BLaER1 treated with 17β-estradiol and CSF1 and Interleukin-3, amounts not matched to agents 10 nM and 100 nM (cell line): ENCODE data around the gene NRIP1.
A peak's percentile ranks its signal among the peaks of the same experiment; 100 is the strongest.

Experiments
- H3K27ac ChIP-seq, 11 experiments: shearing (Covaris generic); formaldehyde crosslinking; 2 replicates each; pipeline ENCODE4 v1.8.1; 2022
- H3K27me3 ChIP-seq, 11 experiments: shearing (Covaris generic); formaldehyde crosslinking; 2 replicates each; pipeline ENCODE4 v1.8.1; 2022
- H3K36me3 ChIP-seq, 11 experiments: shearing (Covaris generic); formaldehyde crosslinking; 2 replicates each; pipeline ENCODE4 v1.8.1; 2022
- H3K4me1 ChIP-seq, 10 experiments: shearing (Covaris generic); formaldehyde crosslinking; 2 replicates each; pipeline ENCODE4 v1.8.1; 2022
- H3K4me2 ChIP-seq, 11 experiments: shearing (Covaris generic); formaldehyde crosslinking; 2 replicates each; pipeline ENCODE4 v1.8.1; 2022
- H3K4me3 ChIP-seq, 10 experiments: shearing (Covaris generic); formaldehyde crosslinking; 2 replicates each; pipeline ENCODE4 v1.8.1; 2022
- H3K9ac ChIP-seq, 11 experiments: shearing (Covaris generic); formaldehyde crosslinking; 2 replicates each; pipeline ENCODE4 v1.8.1; 2022
- H3K9me3 ChIP-seq, 11 experiments: shearing (Covaris generic); formaldehyde crosslinking; replicated peaks in 1 of 11; 2 replicates each; pipeline ENCODE4 v1.8.1; 2022
- H4K20me1 ChIP-seq, 11 experiments: shearing (Covaris generic); formaldehyde crosslinking; 2 replicates each; pipeline ENCODE4 v1.8.1; 2022
- Cebpa-rat ChIP-seq, 11 experiments: shearing (Covaris generic); IDR thresholded peaks; 2 replicates each; pipeline ENCODE4 v1.8.1; 2022

The NRIP1 gene

DNA sequence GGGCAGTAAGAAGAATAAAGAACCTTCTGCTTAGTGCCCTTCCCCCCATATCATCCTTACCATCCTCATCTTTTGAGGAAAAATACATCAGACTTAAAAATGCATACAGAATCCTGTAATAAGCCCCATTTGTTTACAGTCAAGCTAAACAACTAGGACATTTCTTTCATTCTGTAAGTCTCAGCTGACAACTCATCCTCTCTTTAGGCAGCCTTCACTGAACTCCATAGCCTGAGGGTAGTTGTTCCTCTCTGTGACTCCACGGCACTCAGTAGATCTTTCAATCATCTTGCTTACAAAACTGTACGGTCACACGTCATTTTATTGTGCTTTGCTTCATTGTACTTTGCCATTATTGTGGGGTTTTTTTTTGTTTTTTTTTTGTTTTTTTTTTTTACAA, 82.5 kb downstream of the NRIP1 start:
- peaks cover 0 to 16% (median 7%) of the 10 kb centered on the region in 11 experiments; a peak in 9 of 22 replicates for H3K9me3 ChIP-seq
- peaks cover 38 to 94% (median 79%) of the 10 kb centered on the region in 11 experiments for H3K36me3 ChIP-seq
- peaks cover 38 to 100% (median 85%) of the 10 kb centered on the region in 11 experiments; a peak in 21 of 22 replicates for H4K20me1 ChIP-seq
- peaks cover 0 to 23% (median 5%) of the 10 kb centered on the region in 10 experiments; a peak in 9 of 20 replicates for H3K4me1 ChIP-seq
- no peak overlapping the region for H3K27ac ChIP-seq
- H3K4me2 ChIP-seq: no peak overlapping the region
- no peak overlapping the region for H3K9ac ChIP-seq
- H3K4me3 ChIP-seq: no peak overlapping the region
- H3K27me3 ChIP-seq: no peaks in the 10 kb centered on the region
- TF ChIP-seq Cebpa-rat (IDR thresholded peaks at IDR 0.05): no peak

DNA sequence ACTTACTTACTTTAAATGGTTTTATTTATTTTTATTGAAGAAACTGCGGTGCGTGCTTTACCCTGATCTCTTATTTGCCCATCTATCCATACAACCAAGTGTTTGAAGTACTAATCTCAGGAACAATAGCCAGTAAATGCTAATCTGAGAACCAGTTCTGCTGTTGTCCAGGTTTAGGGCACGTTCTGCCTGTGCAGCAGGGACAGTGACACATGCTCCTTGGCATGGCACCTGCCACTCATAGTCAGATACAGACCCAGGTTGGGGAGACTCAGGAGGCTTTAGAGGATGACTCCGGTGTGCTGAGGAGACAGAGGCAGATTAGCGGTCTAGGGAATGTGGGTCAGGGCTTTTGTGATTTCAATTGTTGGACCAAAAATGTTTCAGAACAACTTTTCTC, 83.6 kb downstream of the NRIP1 start:
- Histone ChIP-seq H3K4me2 (no peak overlapping the region), H3K36me3 (peaks cover 31 to 93% (median 70%) of the 10 kb centered on the region in 11 experiments), H3K27me3 (no peaks in the 10 kb centered on the region), H4K20me1 (peaks cover 37 to 100% (median 85%) of the 10 kb centered on the region in 11 experiments; a peak in 21 of 22 replicates), H3K9me3 (peaks cover 0 to 16% (median 7%) of the 10 kb centered on the region in 11 experiments; a peak in 9 of 22 replicates), H3K9ac (no peak overlapping the region), H3K4me1 (peaks cover 0 to 25% (median 8%) of the 10 kb centered on the region in 10 experiments; a peak in 9 of 20 replicates), H3K4me3 (no peak overlapping the region), H3K27ac (no peak overlapping the region)
- no peak for TF ChIP-seq Cebpa-rat (IDR thresholded peaks at IDR 0.05)

DNA sequence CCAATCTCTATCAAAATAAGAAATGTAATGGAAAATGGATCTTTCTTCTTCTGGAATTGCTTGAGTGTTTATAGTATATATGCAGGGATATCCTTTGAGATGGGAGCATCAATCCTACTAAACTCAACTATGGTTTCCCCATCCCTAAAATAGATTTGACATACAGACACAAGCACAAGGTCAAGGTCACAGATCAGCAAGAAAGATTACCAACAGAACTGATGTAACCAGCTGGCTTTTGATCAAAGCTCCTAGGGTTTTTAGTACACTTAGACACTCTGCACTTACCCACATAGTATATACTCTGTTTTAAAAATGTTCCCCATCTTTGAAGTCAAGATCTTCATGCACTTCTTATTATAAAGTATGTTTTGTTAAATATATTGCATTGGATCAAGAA, 85.5 kb downstream of the NRIP1 start:
- Histone ChIP-seq H3K27me3 (no peaks in the 10 kb centered on the region), H3K36me3 (peaks cover 31 to 89% (median 65%) of the 10 kb centered on the region in 11 experiments), H3K9ac (no peak overlapping the region), H3K4me3 (no peak overlapping the region), H3K4me2 (no peak overlapping the region; a peak in 1 of 22 replicates), H3K9me3 (peaks cover 0 to 11% (median 6%) of the 10 kb centered on the region in 11 experiments; a peak in 6 of 22 replicates), H4K20me1 (peaks cover 38 to 100% (median 83%) of the 10 kb centered on the region in 11 experiments; a peak in 21 of 22 replicates), H3K27ac (no peak overlapping the region), H3K4me1 (peaks cover 0 to 25% (median 8%) of the 10 kb centered on the region in 10 experiments; a peak in 11 of 20 replicates)
- TF ChIP-seq Cebpa-rat (IDR thresholded peaks at IDR 0.05): no peak

DNA sequence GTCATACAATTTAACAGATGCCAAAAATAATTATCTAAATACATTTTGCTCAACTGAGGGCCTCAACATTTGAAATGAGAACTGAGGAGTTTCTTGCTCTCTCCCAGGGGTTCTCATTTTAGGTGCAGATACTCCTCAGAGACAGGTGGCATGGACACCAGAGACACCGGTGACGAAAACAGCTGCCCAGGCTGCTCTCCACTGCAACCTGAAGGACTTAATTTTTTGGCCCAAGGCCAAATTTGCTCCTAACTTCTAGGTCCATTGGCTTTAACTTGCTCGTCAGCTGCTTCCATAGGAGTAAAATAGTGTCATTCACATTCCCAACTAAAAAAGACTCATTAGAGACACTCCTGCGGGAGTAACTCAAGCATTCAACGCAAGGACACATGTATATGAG, 87.0 kb downstream of the NRIP1 start:
- Histone ChIP-seq H3K4me2 (peak overlapping the region in 1 of 11 experiments; percentile 27; a peak in 2 of 22 replicates), H3K27me3 (no peaks in the 10 kb centered on the region)
- no peak for TF ChIP-seq Cebpa-rat (IDR thresholded peaks at IDR 0.05)

DNA sequence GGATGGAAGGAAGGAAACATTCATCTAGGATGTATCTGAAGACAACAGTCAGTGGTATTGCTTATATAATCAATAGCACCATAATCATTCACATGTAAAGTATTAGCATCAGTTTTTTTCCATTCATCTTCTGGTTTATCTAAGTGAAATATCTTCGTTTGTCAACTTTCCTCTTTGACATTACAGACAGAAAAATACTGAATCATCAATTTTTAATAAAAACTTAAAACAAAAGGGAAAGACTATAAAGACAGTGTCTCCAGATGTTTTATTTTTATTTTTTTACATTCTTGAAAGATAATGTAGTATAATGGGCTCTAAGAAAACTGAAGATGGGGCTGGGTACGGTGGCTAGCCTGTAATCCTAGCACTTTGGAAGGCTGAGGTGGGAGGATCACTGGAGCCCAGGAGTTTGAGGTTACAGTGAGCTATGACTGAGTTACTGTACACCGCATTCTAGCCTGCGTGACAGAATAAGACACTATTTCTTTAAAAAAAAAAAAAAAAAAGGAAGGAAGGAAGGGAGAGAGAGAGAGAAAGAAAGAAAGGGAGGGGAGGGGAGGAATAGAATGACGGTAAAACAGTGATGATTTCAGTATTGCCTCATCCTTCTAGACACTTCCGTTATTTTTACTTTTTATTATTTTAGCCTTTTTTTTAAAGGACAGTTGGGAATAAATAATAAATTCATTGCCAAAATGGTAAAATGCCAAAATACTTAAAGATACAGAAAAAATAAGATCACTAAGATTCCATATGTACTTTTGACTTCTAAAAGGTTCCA, 89.5 kb downstream of the NRIP1 start:
- no peak overlapping the region for H3K27ac ChIP-seq
- no peak overlapping the region for H3K9ac ChIP-seq
- H3K36me3 ChIP-seq: peaks cover 25 to 91% (median 58%) of the 10 kb centered on the region in 11 experiments
- H4K20me1 ChIP-seq: peaks cover 8 to 98% (median 76%) of the 10 kb centered on the region in 11 experiments; a peak in 19 of 22 replicates
- H3K4me2 ChIP-seq: peak overlapping the region in 2 of 11 experiments; percentile 12 to 19; a peak in 1 of 22 replicates
- H3K4me1 ChIP-seq: peaks cover 0 to 19% (median 9%) of the 10 kb centered on the region in 10 experiments; a peak in 10 of 20 replicates
- no peaks in the 10 kb centered on the region for H3K27me3 ChIP-seq
- H3K9me3 ChIP-seq: 0 out of 22 replicates have a peak, but pooled peaks cover 0 to 4% (median 0%) of the 10 kb centered on the region in 11 experiments
- no peak for TF ChIP-seq Cebpa-rat (IDR thresholded peaks at IDR 0.05)
- H3K4me3 ChIP-seq: no peak overlapping the region

More for the DNA sequence above, 87.0 kb downstream of the NRIP1 start:
- H3K4me1 ChIP-seq: peaks cover 0 to 23% (median 8%) of the 10 kb centered on the region in 10 experiments; a peak in 10 of 20 replicates
- no peak overlapping the region for H3K27ac ChIP-seq
- H3K36me3 ChIP-seq: peaks cover 30 to 89% (median 65%) of the 10 kb centered on the region in 11 experiments
- H3K4me3 ChIP-seq: no peak overlapping the region
- peaks cover 27 to 99% (median 80%) of the 10 kb centered on the region in 11 experiments; a peak in 21 of 22 replicates for H4K20me1 ChIP-seq
- 0 out of 22 replicates have a peak, but pooled peaks cover 0 to 4% (median 0%) of the 10 kb centered on the region in 11 experiments for H3K9me3 ChIP-seq
- no peak overlapping the region for H3K9ac ChIP-seq

DNA sequence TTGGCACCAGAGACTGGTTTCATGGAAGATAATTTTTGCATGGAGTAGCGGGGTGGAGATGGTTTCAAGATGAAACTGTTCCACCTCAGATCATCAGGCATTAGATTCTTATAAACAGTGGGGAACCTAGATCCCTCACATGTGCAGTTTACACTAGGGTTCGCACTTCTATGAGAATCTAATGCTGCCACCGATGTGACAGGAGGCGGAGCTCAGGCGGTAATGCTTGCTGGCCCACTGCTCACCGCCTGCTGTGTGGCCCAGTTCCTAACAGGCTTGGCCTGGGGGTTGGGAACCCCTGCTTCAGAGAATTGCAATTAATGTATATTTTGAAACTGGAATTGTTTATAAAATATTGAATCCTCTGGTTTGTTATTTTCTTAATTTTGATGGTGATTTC, 92.1 kb downstream of the NRIP1 start:
- Histone ChIP-seq H3K9ac (no peak overlapping the region), H3K4me1 (peaks cover 0 to 17% (median 11%) of the 10 kb centered on the region in 10 experiments; a peak in 9 of 20 replicates), H3K36me3 (peaks cover 34 to 95% (median 66%) of the 10 kb centered on the region in 11 experiments), H3K27me3 (no peaks in the 10 kb centered on the region), H3K4me3 (no peak overlapping the region), H3K27ac (no peak overlapping the region), H3K4me2 (no peak overlapping the region), H4K20me1 (peaks cover 7 to 98% (median 77%) of the 10 kb centered on the region in 11 experiments; a peak in 19 of 22 replicates), H3K9me3 (0 out of 22 replicates have a peak, but pooled peaks cover 0 to 4% (median 0%) of the 10 kb centered on the region in 11 experiments)
- TF ChIP-seq Cebpa-rat (IDR thresholded peaks at IDR 0.05): no peak

DNA sequence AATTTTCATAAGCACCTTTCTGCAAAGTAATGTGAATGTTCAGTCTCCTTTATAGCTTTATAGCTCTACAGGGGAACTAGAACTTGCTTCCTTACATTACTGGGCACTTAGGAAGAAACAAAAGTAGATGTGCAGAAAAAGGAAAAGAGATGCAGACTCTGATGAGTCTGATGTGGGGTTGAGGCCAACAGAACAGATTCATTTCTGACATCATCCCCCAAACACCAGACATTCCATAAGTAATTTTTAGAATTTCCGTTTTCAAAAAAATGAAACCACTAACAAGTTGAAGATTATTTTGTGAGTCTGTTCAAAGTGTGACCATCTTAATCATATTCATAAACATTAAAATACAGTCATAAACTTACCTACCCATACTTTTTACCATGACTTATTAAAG, 96.0 kb downstream of the NRIP1 start:
- no peak overlapping the region for H3K27ac ChIP-seq
- H3K4me3 ChIP-seq: no peak overlapping the region
- 0 out of 22 replicates have a peak, but pooled peaks cover 0 to 3% (median 0%) of the 10 kb centered on the region in 11 experiments for H3K9me3 ChIP-seq
- H4K20me1 ChIP-seq: peaks cover 26 to 100% (median 88%) of the 10 kb centered on the region in 11 experiments; a peak in 21 of 22 replicates
- H3K27me3 ChIP-seq: no peaks in the 10 kb centered on the region
- no peak overlapping the region for H3K9ac ChIP-seq
- H3K36me3 ChIP-seq: peaks cover 62 to 99% (median 77%) of the 10 kb centered on the region in 11 experiments
- no peak for TF ChIP-seq Cebpa-rat (IDR thresholded peaks at IDR 0.05)
- H3K4me1 ChIP-seq: peaks cover 0 to 26% (median 15%) of the 10 kb centered on the region in 10 experiments; a peak in 11 of 20 replicates
- peak overlapping the region in 2 of 11 experiments; percentile 4; a peak in 1 of 22 replicates for H3K4me2 ChIP-seq

DNA sequence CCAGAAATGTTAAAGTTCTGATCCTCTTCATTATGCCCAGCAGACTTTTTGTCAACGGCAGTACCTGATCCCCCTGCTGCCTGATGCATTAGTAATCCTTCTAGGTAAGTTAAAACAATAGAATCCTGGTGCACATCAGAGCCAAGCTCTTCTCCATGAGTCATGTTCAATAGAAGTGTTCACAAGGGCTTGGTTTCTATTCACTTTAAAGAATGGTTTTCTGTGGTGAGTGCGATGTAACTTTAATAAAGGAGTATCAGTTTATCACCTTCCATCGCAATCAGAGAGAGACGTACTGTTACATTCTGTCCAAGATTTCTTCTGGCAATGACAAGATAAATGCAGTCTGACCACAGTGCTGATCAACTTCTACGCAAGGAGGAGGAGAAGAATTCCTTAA, 96.8 kb downstream of the NRIP1 start:
- H3K4me2 ChIP-seq: no peak overlapping the region
- H3K27ac ChIP-seq: no peak overlapping the region
- TF ChIP-seq Cebpa-rat (IDR thresholded peaks at IDR 0.05): no peak
- H3K9me3 ChIP-seq: 0 out of 22 replicates have a peak, but pooled peaks cover 0 to 3% (median 0%) of the 10 kb centered on the region in 11 experiments
- H3K9ac ChIP-seq: no peak overlapping the region
- H4K20me1 ChIP-seq: peaks cover 26 to 100% (median 92%) of the 10 kb centered on the region in 11 experiments; a peak in 21 of 22 replicates
- peaks cover 60 to 99% (median 78%) of the 10 kb centered on the region in 11 experiments for H3K36me3 ChIP-seq
- H3K27me3 ChIP-seq: no peaks in the 10 kb centered on the region
- no peak overlapping the region for H3K4me3 ChIP-seq
- H3K4me1 ChIP-seq: peaks cover 0 to 26% (median 15%) of the 10 kb centered on the region in 10 experiments; a peak in 11 of 20 replicates
